ENCODE measurements around the gene UBXN6.

UBXN6 gene

DNA sequence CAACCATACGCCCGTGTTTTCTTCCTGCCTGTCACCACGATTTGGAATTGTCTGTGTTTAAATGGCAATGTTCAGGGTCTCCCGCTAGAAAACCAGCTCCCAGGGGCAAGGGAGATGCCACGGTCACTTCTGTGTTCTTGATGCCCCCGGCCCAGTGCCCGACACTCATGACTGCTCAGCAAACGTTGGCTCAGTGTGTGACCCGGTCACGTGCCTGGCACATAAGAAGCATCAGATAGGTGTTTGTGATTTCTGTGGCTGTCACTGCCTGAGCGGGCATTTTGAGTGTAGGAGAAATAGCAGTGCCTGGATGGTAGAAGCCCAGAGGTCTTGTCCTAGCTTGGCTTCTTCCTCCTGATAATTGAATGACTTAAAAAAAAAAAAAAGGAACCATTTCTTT, 30.0 kb upstream of the UBXN6 start:
- peaks cover 69 to 78% of the 10 kb centered on the region in 2 experiments for H3K36me3 ChIP-seq (ENCODE audit: control insufficient read depth in 1 of 2, insufficient read depth in 2 of 2, low read depth in 1 of 2, low read length in 2 of 2)
- H2BK12ac ChIP-seq (ENCODE audit: low read length in 2 of 2), result no peak overlapping the region
- H3K79me1 ChIP-seq (replicated peaks; ENCODE audit: low read length, poor library complexity, severe bottlenecking), result peaks cover 45% of the 10 kb centered on the region
- no peak overlapping the region for H2AK5ac ChIP-seq (ENCODE audit: low read length, severe bottlenecking)
- peaks cover 2% of the 10 kb centered on the region for H3K4me1 ChIP-seq (ENCODE audit: control insufficient read depth, insufficient read depth, low read depth, low read length)
- no peak overlapping the region for H3K14ac ChIP-seq (ENCODE audit: low read length in 2 of 2)
- no peak overlapping the region for H3K27ac ChIP-seq (ENCODE audit: low read length, poor library complexity, severe bottlenecking)
- H2BK15ac ChIP-seq (ENCODE audit: low read depth, poor library complexity, severe bottlenecking), result no peak overlapping the region
- H3K9me3 ChIP-seq (ENCODE audit: control insufficient read depth, low read length), result no peaks in the 10 kb centered on the region
- no peak overlapping the region for H3K4ac ChIP-seq (ENCODE audit: low read depth in 1 of 2, low read length in 2 of 2)
- WGBS, result 94% methylated on average over 11 of the region's 11 CpGs
- no peak overlapping the region for H3K9ac ChIP-seq (ENCODE audit: low read length)
- no peak for DNase-seq
- no peaks in the 10 kb centered on the region for H3K27me3 ChIP-seq (ENCODE audit: control insufficient read depth in 1 of 2, insufficient read depth in 1 of 2, low read length in 2 of 2)
- H4K8ac ChIP-seq (ENCODE audit: low read length), result no peak overlapping the region
- no peak overlapping the region for H2BK5ac ChIP-seq (ENCODE audit: low read depth, low read length, poor library complexity, severe bottlenecking)
- no peak overlapping the region for H2AFZ ChIP-seq (ENCODE audit: low read depth, low read length)
- no peak overlapping the region for H3K18ac ChIP-seq (ENCODE audit: low read depth in 1 of 2, low read length in 2 of 2)
- H3K4me2 ChIP-seq (ENCODE audit: low read length, poor library complexity, severe bottlenecking), result no peak overlapping the region
- no peak overlapping the region for H3K4me3 ChIP-seq (ENCODE audit: insufficient read depth in 1 of 2, low read depth in 1 of 2, low read length in 2 of 2)
- H3K23ac ChIP-seq (ENCODE audit: low read length in 2 of 2), result no peak overlapping the region
- no peak overlapping the region for H4K91ac ChIP-seq (ENCODE audit: low read length)
- no peak overlapping the region for H2BK120ac ChIP-seq (ENCODE audit: low read depth, low read length)

- DNase-seq, result no peak
- Histone ChIP-seq H3K4me1 (ENCODE audit: control insufficient read depth, insufficient read depth, low read depth, low read length) (no peaks in the 10 kb centered on the region), H3K23ac (ENCODE audit: low read length in 2 of 2) (no peak overlapping the region), H3K14ac (ENCODE audit: low read length in 2 of 2) (no peak overlapping the region), H2BK12ac (ENCODE audit: low read length in 2 of 2) (no peak overlapping the region), H3K79me1 (replicated peaks; ENCODE audit: low read length, poor library complexity, severe bottlenecking) (peaks cover 40% of the 10 kb centered on the region), H3K9me3 (ENCODE audit: control insufficient read depth, low read length) (no peaks in the 10 kb centered on the region), H3K9ac (ENCODE audit: low read length) (no peak overlapping the region), H4K8ac (ENCODE audit: low read length) (no peak overlapping the region), H2AFZ (ENCODE audit: low read depth, low read length) (no peak overlapping the region), H2BK120ac (ENCODE audit: low read depth, low read length) (no peak overlapping the region), H3K27me3 (ENCODE audit: control insufficient read depth in 1 of 2, insufficient read depth in 1 of 2, low read length in 2 of 2) (no peaks in the 10 kb centered on the region), H4K91ac (ENCODE audit: low read length) (no peak overlapping the region), H3K27ac (ENCODE audit: low read length, poor library complexity, severe bottlenecking) (no peak overlapping the region), H3K4me2 (ENCODE audit: low read length, poor library complexity, severe bottlenecking) (no peak overlapping the region), H2BK5ac (ENCODE audit: low read depth, low read length, poor library complexity, severe bottlenecking) (no peak overlapping the region), H3K4me3 (ENCODE audit: insufficient read depth in 1 of 2, low read depth in 1 of 2, low read length in 2 of 2) (no peak overlapping the region), H3K4ac (ENCODE audit: low read depth in 1 of 2, low read length in 2 of 2) (no peak overlapping the region), H3K18ac (ENCODE audit: low read depth in 1 of 2, low read length in 2 of 2) (no peak overlapping the region), H2AK5ac (ENCODE audit: low read length, severe bottlenecking) (no peak overlapping the region), H2BK15ac (ENCODE audit: low read depth, poor library complexity, severe bottlenecking) (no peak overlapping the region), H3K36me3 (ENCODE audit: control insufficient read depth in 1 of 2, insufficient read depth in 2 of 2, low read depth in 1 of 2, low read length in 2 of 2) (peaks cover 51 to 66% of the 10 kb centered on the region in 2 experiments)
- 96% methylated on average over 18 of the region's 19 CpGs for WGBS
Observed at GRCh38 chr19:4483385-4483784, 25.8 kb upstream of the UBXN6 start.

DNA sequence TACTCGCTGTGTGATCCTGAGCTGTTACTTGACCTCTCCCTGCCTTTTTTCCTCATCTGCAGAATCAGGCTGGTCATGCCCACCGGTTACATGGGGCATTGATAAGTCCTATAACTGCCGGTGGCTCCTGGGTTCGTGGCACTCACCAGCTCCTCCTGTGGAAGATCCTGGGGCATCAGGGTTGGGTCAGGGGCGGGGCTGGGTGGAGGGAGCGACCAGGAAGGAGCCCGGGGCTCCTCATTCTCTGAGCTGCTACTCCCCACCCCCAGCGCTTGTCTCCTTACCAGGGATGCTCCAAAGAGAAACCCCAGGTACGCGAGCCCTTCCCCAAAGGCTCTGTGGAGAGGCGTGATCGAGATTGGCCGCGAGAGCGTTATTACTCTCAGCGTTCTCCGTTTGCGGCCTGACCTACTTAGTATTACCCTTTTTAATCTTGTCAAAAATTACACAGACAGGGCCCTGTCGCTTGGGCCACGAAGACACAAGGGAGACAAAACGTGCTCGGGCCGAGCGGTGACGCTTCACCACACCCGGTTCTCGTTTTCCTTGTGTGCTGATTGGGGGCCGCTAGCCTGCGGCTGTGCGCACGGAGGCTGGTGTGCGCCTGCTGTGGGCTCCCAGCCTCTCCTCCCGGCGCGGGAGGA, 25.2 kb upstream of the UBXN6 start:
- 96% methylated on average over 35 of the region's 35 CpGs for WGBS
- no peaks in the 10 kb centered on the region for H3K4me1 ChIP-seq (ENCODE audit: control insufficient read depth, insufficient read depth, low read depth, low read length)

GRCh38 chr19:4477034-4477801, 19.6 kb upstream of the UBXN6 start:
- Histone ChIP-seq H3K9ac (ENCODE audit: low read length) (no peak overlapping the region), H2AFZ (ENCODE audit: low read depth, low read length) (no peak overlapping the region), H3K4me3 (ENCODE audit: insufficient read depth in 1 of 2, low read depth in 1 of 2, low read length in 2 of 2) (no peak overlapping the region), H2BK15ac (ENCODE audit: low read depth, poor library complexity, severe bottlenecking) (no peak overlapping the region), H4K8ac (ENCODE audit: low read length) (no peak overlapping the region), H3K23ac (ENCODE audit: low read length in 2 of 2) (no peak overlapping the region), H3K36me3 (ENCODE audit: control insufficient read depth in 1 of 2, insufficient read depth in 2 of 2, low read depth in 1 of 2, low read length in 2 of 2) (peaks cover 44 to 50% of the 10 kb centered on the region in 2 experiments), H2BK120ac (ENCODE audit: low read depth, low read length) (no peak overlapping the region), H3K4ac (ENCODE audit: low read depth in 1 of 2, low read length in 2 of 2) (no peak overlapping the region), H3K18ac (ENCODE audit: low read depth in 1 of 2, low read length in 2 of 2) (no peak overlapping the region), H2BK12ac (ENCODE audit: low read length in 2 of 2) (no peak overlapping the region), H3K9me3 (ENCODE audit: control insufficient read depth, low read length) (no peaks in the 10 kb centered on the region), H2BK5ac (ENCODE audit: low read depth, low read length, poor library complexity, severe bottlenecking) (no peak overlapping the region), H3K27ac (ENCODE audit: low read length, poor library complexity, severe bottlenecking) (no peak overlapping the region), H4K91ac (ENCODE audit: low read length) (no peak overlapping the region), H3K4me2 (ENCODE audit: low read length, poor library complexity, severe bottlenecking) (no peak overlapping the region), H3K14ac (ENCODE audit: low read length in 2 of 2) (no peak overlapping the region), H3K4me1 (ENCODE audit: control insufficient read depth, insufficient read depth, low read depth, low read length) (peaks cover 19% of the 10 kb centered on the region), H2AK5ac (ENCODE audit: low read length, severe bottlenecking) (no peak overlapping the region), H3K27me3 (ENCODE audit: control insufficient read depth in 1 of 2, insufficient read depth in 1 of 2, low read length in 2 of 2) (no peaks in the 10 kb centered on the region), H3K79me1 (replicated peaks; ENCODE audit: low read length, poor library complexity, severe bottlenecking) (peaks cover 27% of the 10 kb centered on the region)
- 89% methylated on average over 16 of the region's 16 CpGs for WGBS
- DNase-seq, result no peak

More for the DNA sequence above, 25.2 kb upstream of the UBXN6 start:
- Histone ChIP-seq H2BK12ac (ENCODE audit: low read length in 2 of 2) (no peak overlapping the region), H2BK5ac (ENCODE audit: low read depth, low read length, poor library complexity, severe bottlenecking) (no peak overlapping the region), H3K14ac (ENCODE audit: low read length in 2 of 2) (no peak overlapping the region), H3K27ac (ENCODE audit: low read length, poor library complexity, severe bottlenecking) (no peak overlapping the region), H3K27me3 (ENCODE audit: control insufficient read depth in 1 of 2, insufficient read depth in 1 of 2, low read length in 2 of 2) (no peaks in the 10 kb centered on the region), H3K4me3 (ENCODE audit: insufficient read depth in 1 of 2, low read depth in 1 of 2, low read length in 2 of 2) (no peak overlapping the region), H2BK15ac (ENCODE audit: low read depth, poor library complexity, severe bottlenecking) (no peak overlapping the region), H2BK120ac (ENCODE audit: low read depth, low read length) (no peak overlapping the region), H2AK5ac (ENCODE audit: low read length, severe bottlenecking) (no peak overlapping the region), H3K79me1 (replicated peaks; ENCODE audit: low read length, poor library complexity, severe bottlenecking) (peaks cover 39% of the 10 kb centered on the region), H4K8ac (ENCODE audit: low read length) (no peak overlapping the region), H2AFZ (ENCODE audit: low read depth, low read length) (no peak overlapping the region), H3K9ac (ENCODE audit: low read length) (no peak overlapping the region), H3K4ac (ENCODE audit: low read depth in 1 of 2, low read length in 2 of 2) (no peak overlapping the region), H3K4me2 (ENCODE audit: low read length, poor library complexity, severe bottlenecking) (no peak overlapping the region), H3K18ac (ENCODE audit: low read depth in 1 of 2, low read length in 2 of 2) (no peak overlapping the region), H3K23ac (ENCODE audit: low read length in 2 of 2) (no peak overlapping the region), H3K9me3 (ENCODE audit: control insufficient read depth, low read length) (no peaks in the 10 kb centered on the region), H3K36me3 (ENCODE audit: control insufficient read depth in 1 of 2, insufficient read depth in 2 of 2, low read depth in 1 of 2, low read length in 2 of 2) (peaks cover 50 to 65% of the 10 kb centered on the region in 2 experiments), H4K91ac (ENCODE audit: low read length) (no peak overlapping the region)
- no peak for DNase-seq

Measured in mesenchymal stem cell (in vitro differentiated cells and primary cell).